T1000 (cell line): Measurements from ENCODE around the gene RPAIN.
A peak's percentile ranks its signal among the peaks of the same experiment; 100 is the strongest.
"Not testable (repeated sequence)": the region's sequence is repeated elsewhere in the genome, so short reads cannot be mapped to it uniquely, and the experiment has no call there.

Experiments
- DNase-seq: peaks from one replicate; lab custom pipeline; 2025; ENCODE audit warnings: mixed read lengths; lab: John Stamatoyannopoulos, UW

Gene RPAIN

GRCh38 chr17:5429191-5429887 is 9.4 kb downstream of the RPAIN start:
- no peak for DNase-seq

GRCh38 chr17:5430413-5430999 is 10.5 kb downstream of the RPAIN start:
- no peak for DNase-seq

GRCh38 chr17:5431234-5431633 is 11.3 kb downstream of the RPAIN start:
- not testable (repeated sequence) for DNase-seq

GRCh38 chr17:5431949-5432556 is 12.1 kb downstream of the RPAIN start:
- no peak for DNase-seq

GRCh38 chr17:5434984-5435383 is 15.0 kb downstream of the RPAIN start:
- no peak for DNase-seq

- not testable (repeated sequence) for DNase-seq
These were observed 15.9 kb downstream of the RPAIN start for GRCh38 chr17:5435781-5436315.

- peak; percentile 24 for DNase-seq
These were observed 17.8 kb downstream of the RPAIN start for GRCh38 chr17:5437721-5438317.

- peak; percentile 93 for DNase-seq
These were observed 18.9 kb downstream of the RPAIN start, which contains the start of gene C1QBP for GRCh38 chr17:5438716-5439445. TSS of gene C1QBP (minus strand) at chr17:5439155. CDS start at chr17:5439073, 82 bp downstream.

DNA sequence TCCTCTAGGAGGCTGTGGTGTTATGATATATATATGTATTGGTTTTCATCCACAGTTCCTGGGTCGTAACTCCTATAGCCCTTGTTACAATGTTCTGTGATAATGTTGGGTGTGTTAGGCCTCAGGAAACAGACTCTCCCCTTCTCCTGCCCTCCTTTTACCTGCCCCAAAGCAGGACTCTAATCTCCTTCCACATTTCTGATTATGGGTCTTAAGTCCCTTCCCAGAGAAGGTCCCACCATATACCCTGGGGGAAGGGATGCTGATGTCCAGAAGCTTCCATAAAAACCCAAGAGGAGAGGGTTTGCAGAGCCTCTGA is 19.4 kb downstream of the RPAIN start:
- no peak for DNase-seq

DNA sequence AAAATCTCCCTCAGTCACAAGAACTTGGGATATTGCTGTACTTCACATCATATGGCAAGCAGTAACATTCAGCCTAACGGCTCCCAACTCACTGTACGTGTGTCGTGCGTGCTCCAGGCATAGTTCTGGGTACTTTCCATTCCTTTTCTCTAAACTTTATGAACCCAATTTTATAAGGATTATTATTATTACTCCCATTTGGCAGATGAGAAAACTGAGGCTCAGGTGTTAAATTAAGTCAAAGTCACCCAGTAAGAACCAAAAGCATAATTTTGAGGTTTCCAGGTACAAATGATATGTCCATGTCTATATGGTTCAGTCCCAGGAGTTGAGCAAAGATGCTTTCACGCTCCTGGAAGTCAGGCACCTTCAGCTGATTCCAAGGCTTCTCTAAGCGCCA is 23.7 kb downstream of the RPAIN start:
- DNase-seq = no peak

DNA sequence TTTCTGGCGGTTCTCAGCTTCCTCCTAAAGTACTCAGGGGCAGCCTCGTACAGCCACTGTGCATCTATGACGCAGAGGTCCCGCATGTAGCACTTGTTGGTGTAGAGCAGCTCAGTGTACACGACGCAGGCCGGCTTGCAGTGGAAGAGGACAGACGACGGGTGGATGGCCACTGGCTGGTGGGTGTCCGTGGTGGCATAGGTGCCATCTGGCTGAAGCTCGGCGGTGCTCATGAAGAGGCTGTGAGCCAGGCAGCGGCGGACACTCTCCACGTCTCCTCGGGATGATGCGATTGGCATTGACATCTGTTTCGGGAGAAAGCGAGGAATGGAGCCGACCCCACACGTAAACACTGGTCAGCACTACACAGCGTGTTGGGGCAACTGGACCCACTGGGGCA is 24.2 kb downstream of the RPAIN start:
- DNase-seq = no peak

- DNase-seq = no peak
These were observed 26.8 kb downstream of the RPAIN start for GRCh38 chr17:5446786-5447185.

- no peak for DNase-seq
These were observed 44.9 kb downstream of the RPAIN start for GRCh38 chr17:5464717-5465507.

DNA sequence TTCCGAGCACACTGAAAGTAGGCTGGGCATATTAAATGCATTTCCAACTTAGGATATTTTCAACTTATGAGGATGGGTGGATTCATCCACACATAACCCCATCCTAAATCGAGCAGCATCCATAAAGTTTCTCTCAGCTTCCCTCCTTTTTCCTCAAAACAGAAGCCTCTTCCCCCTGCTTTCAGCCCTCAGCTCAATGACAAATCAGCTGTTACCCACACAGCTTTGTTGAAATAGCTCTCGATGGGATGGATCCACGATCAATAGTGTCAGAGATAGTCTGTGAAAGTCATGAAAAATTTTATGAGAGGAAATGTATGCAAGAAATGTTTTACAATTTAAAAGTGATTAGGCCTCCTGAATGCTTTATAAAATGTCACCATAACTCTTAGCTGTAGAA is 46.3 kb downstream of the RPAIN start:
- DNase-seq = no peak

GRCh38 chr17:5467416-5467815 is 47.4 kb downstream of the RPAIN start:
- no peak for DNase-seq

- DNase-seq = no peak
These were observed 48.1 kb downstream of the RPAIN start for GRCh38 chr17:5468075-5468473.

GRCh38 chr17:5472511-5472910 is 52.5 kb downstream of the RPAIN start:
- DNase-seq = no peak

- no peak for DNase-seq
These were observed 53.9 kb downstream of the RPAIN start for GRCh38 chr17:5473906-5474305.

DNA sequence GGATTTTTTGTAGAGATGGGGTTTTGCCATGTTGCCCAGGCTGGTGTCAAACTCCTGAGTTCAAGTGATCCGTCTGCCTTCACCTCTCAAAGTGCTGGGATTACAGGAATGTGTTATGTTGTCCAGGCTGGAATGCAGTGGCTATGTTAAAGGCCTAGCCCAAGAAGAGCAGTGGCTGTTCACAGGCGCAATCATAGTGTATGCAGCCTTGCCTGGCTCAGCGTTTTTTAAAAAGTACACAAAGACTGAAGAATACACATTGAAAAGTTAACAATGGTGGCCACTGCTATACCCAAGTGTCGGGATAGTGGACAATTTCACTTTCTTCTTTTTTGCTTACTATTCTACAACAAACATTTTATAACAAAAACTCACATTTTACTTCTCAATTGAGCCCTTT is 59.0 kb downstream of the RPAIN start:
- no peak for DNase-seq

DNA sequence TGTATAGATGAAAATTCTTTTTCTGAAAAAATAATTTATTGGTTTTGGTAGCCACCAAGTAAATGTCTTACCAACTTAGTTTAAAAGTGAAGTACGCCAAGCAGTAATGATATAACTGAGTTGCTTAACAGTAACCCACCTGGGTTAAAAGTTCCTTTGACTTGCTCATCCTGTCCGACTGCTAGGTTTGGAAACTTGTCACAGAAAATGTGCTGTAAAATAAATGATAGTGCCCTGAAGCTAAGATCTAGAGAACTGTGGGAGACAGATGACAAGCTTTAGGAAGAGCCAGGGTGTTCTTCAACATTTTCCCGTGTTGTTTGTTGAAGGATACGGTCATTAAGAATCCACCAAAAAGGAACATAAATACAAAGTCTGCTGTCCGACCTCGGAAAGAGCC is 61.0 kb downstream of the RPAIN start:
- DNase-seq = no peak

- DNase-seq = no peak
These were observed 61.5 kb downstream of the RPAIN start for GRCh38 chr17:5481451-5481850.
